GM23338 (cell line): ENCODE results near the gene STX1B. TPM values are rescaled to one million over a fixed set of nuclear protein-coding genes. Genes with fewer than 3 reads are reported as not detected.

Experiments
- ATAC-seq: fragments of 200-7000 bp; cut with Tn5 transposase; 3 replicates; pipeline ENCODE4 v1.9.1; 2020
- DNase-seq: peaks from one replicate; pipeline ENCODE4 v3.0.0-alpha.2; 2015; ENCODE audit warnings: low spot score
- H2AFZ ChIP-seq: fragments of 200-600 bp; sonication (generic); 2 replicates; pipeline ENCODE4 v1.8.0; 2016; ENCODE audit warnings: antibody characterized with exemption, mild to moderate bottlenecking, moderate library complexity
- H3F3A ChIP-seq: fragments of 200-600 bp; sonication (generic); replicated peaks from 2 replicates; pipeline ENCODE4 v1.8.0; 2017; ENCODE audit warnings: antibody characterized with exemption, mixed run types, low read depth
- H3K27ac ChIP-seq: fragments of 200-600 bp; sonication (generic); 2 replicates; pipeline ENCODE4 v1.6.1; 2016; ENCODE audit warnings: low read depth
- H3K27me3 ChIP-seq: fragments of 200-600 bp; sonication (generic); 2 replicates; pipeline ENCODE4 v1.8.0; 2016; ENCODE audit warnings: mild to moderate bottlenecking, mixed run types, moderate library complexity; ENCODE audit not compliant: insufficient read depth
- H3K36me3 ChIP-seq: fragments of 200-600 bp; sonication (generic); 2 replicates; pipeline ENCODE4 v1.8.0; 2016; ENCODE audit warnings: mild to moderate bottlenecking; ENCODE audit not compliant: insufficient read depth
- H3K4me1 ChIP-seq: fragments of 200-600 bp; sonication (generic); 2 replicates; pipeline ENCODE4 v1.8.0; 2016; ENCODE audit warnings: mild to moderate bottlenecking, moderate library complexity; ENCODE audit not compliant: insufficient read depth
- H3K4me2 ChIP-seq: fragments of 200-600 bp; sonication (generic); 2 replicates; pipeline ENCODE4 v1.7.1; 2017; ENCODE audit warnings: mixed run types
- H3K4me3 ChIP-seq: fragments of 200-600 bp; sonication (generic); 2 replicates; pipeline ENCODE4 v1.6.1; 2016; ENCODE audit warnings: mixed run types
- H3K79me2 ChIP-seq: fragments of 200-600 bp; sonication (generic); replicated peaks from 2 replicates; pipeline ENCODE4 v1.8.0; 2017; ENCODE audit warnings: mild to moderate bottlenecking; ENCODE audit not compliant: insufficient read depth
- H3K9me2 ChIP-seq: fragments of 200-600 bp; sonication (generic); 2 replicates; pipeline ENCODE4 v1.8.0; 2017; ENCODE audit not compliant: insufficient read depth
- H4K20me1 ChIP-seq: fragments of 200-600 bp; sonication (generic); replicated peaks from 2 replicates; pipeline ENCODE4 v1.8.0; 2017; ENCODE audit warnings: mild to moderate bottlenecking; ENCODE audit not compliant: insufficient read depth
- H3K27ac Mint-ChIP-seq: 2 replicates; pipeline ENCODE4 v1.8.0; 2020; ENCODE audit warnings: inconsistent platforms, mild to moderate bottlenecking, moderate library complexity, mixed read lengths
- H3K27me3 Mint-ChIP-seq: 3 replicates; pipeline ENCODE4 v1.8.0; 2022; ENCODE audit warnings: low read depth, mild to moderate bottlenecking, moderate library complexity, mixed read lengths, inconsistent platforms; ENCODE audit not compliant: insufficient read depth, poor library complexity
- H3K36me3 Mint-ChIP-seq: 3 replicates; pipeline ENCODE4 v1.8.0; 2021; ENCODE audit warnings: low read depth, mild to moderate bottlenecking, inconsistent platforms, moderate library complexity, mixed read lengths
- H3K4me1 Mint-ChIP-seq: 3 replicates; pipeline ENCODE4 v1.8.0; 2020; ENCODE audit warnings: mild to moderate bottlenecking, inconsistent platforms, mixed read lengths
- H3K4me3 Mint-ChIP-seq: 3 replicates; pipeline ENCODE4 v1.8.0; 2021; ENCODE audit warnings: moderate library complexity, mild to moderate bottlenecking, inconsistent platforms, mixed read lengths
- H3K9me3 Mint-ChIP-seq: 3 replicates; pipeline ENCODE4 v1.8.0; 2020; ENCODE audit warnings: moderate library complexity, mild to moderate bottlenecking, inconsistent platforms, mixed read lengths
- CREB1 ChIP-seq: fragments of 250-450 bp; sonication (Bioruptor Pico); IDR thresholded peaks from 2 replicates; pipeline ENCODE4 v1.5.0; 2020; ENCODE audit warnings: low read depth, mild to moderate bottlenecking, moderate library complexity
- EZH2 ChIP-seq: fragments of 200-600 bp; sonication (generic); IDR thresholded peaks from one replicate; pipeline ENCODE4 v1.8.0; 2017; ENCODE audit warnings: antibody characterized with exemption, mild to moderate bottlenecking, low read depth; ENCODE audit not compliant: unreplicated experiment
- EZH2phosphoT487 ChIP-seq: fragments of 200-600 bp; sonication (generic); IDR thresholded peaks from one replicate; pipeline ENCODE4 v1.8.1; 2018; ENCODE audit warnings: antibody characterized with exemption; ENCODE audit not compliant: unreplicated experiment
- NANOG ChIP-seq: IDR thresholded peaks from 2 replicates; pipeline ENCODE4 v1.6.1; 2016; ENCODE audit warnings: antibody characterized with exemption, borderline replicate concordance
- POLR2AphosphoS5 ChIP-seq: IDR thresholded peaks from 2 replicates; pipeline ENCODE4 v1.6.1; 2016; ENCODE audit warnings: antibody characterized with exemption, low read depth
- STAT1 ChIP-seq: IDR thresholded peaks from one replicate; pipeline ENCODE4 v1.6.1; 2016; ENCODE audit warnings: antibody characterized with exemption; ENCODE audit not compliant: unreplicated experiment
- ZNF114 ChIP-seq: fragments of 250-450 bp; sonication (Bioruptor Pico); IDR thresholded peaks from 2 replicates; pipeline ENCODE4 v1.5.0; 2020; ENCODE audit warnings: mild to moderate bottlenecking, moderate library complexity
- ZNF331 ChIP-seq: fragments of 250-450 bp; sonication (Bioruptor Pico); IDR thresholded peaks from 2 replicates; pipeline ENCODE4 v1.5.0; 2020; ENCODE audit warnings: low read depth, mild to moderate bottlenecking, moderate library complexity
- polyA plus RNA-seq: library from polyadenylated mRNA; unstranded; fragments of >200 nt; fragmentation: Nextera tagmentation; extraction: Ambion mirVana; gene quantifications from 2 replicates; pipeline ENCODE4 v1.2.1, GENCODE V29; 2016
- total RNA-seq: library from RNA; depleted of rRNA; stranded (reverse); fragments of >200 nt; shearing (Covaris generic); gene quantifications from 2 replicates; pipeline ENCODE4 v1.2.3, GENCODE V29; 2014
- TF ChIP-seq, protein P1 (sequence below): IDR thresholded peaks from 2 replicates; pipeline ENCODE4 v1.6.1; 2016; ENCODE audit warnings: antibody characterized with exemption
- TF ChIP-seq, protein P2 (sequence below), 2 experiments: fragments of 200-600 bp in 1 of 2; sonication (generic) in 1 of 2; conservative IDR thresholded peaks; 2 replicates each; pipeline versions ENCODE4 v1.5.1 to v1.6.1; 2016 to 2017; ENCODE audit warnings: antibody characterized with exemption in 2 of 2, low read depth in 2 of 2, mild to moderate bottlenecking in 2 of 2, moderate library complexity in 1 of 2
- TF ChIP-seq, protein P3 (sequence below): IDR thresholded peaks from one replicate; pipeline ENCODE4 v1.6.1; 2018; ENCODE audit warnings: antibody characterized with exemption; ENCODE audit not compliant: unreplicated experiment
- TF ChIP-seq, protein P4 (sequence below): fragments of 250-450 bp; sonication (Bioruptor Pico); IDR thresholded peaks from 2 replicates; pipeline ENCODE4 v1.5.0; 2020; ENCODE audit warnings: mild to moderate bottlenecking, moderate library complexity

The STX1B gene
- total and polyA plus RNA-seq, 2 experiments from 2014 or later, result 1.7 to 9.5 TPM

DNA sequence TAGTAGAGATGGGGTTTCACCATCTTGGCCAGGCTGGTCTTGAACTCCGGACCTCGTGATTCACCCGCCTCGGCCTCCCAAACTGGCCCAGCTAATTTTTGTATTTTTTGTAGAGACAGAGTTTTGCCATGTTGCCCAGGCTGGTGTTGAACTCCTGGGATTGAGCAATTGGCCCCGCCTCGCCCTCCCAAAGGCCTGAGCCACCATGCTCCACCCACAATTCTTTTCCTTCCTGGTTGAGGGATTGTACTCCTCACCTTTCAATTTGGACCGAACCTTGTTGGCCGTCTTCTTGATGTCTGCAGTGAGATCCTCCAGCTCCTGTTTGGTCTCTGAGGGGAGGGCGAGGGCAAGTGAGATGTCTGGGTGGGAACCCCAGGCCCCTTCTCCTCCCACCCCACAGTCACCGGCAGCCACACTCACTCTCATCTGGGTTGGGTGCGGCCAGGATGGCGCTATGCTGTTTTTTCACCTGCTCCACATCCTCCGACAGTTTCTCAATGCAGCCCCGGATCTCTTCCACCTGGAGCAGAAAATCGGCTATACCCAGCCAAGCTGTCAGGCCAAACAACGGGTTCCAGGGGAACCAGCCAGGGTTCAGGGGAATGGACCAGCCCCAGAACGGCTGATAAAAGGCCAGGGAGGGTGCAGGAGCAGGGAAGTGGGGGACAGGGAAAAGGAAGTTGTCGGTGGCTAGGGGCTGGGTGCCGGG, 9.6 kb downstream of the STX1B start:
- Histone ChIP-seq H2AFZ (no peak overlapping the region), H3K36me3 (no peaks in the 10 kb centered on the region), H3F3A (peaks cover 9% of the 10 kb centered on the region; the same call in 1 of the 2 replicates), H3K4me3 (no peak overlapping the region), H4K20me1 (no peaks in the 10 kb centered on the region), H3K4me1 (peaks cover 15% of the 10 kb centered on the region), H3K4me2 (no peak overlapping the region), H3K27me3 (no peaks in the 10 kb centered on the region), H3K27ac (no peak overlapping the region), H3K9me2 (no peaks in the 10 kb centered on the region), H3K79me2 (peaks cover 5% of the 10 kb centered on the region)
- no peak for TF ChIP-seq EZH2phosphoT487
- no peak for TF ChIP-seq POLR2AphosphoS5
- TF ChIP-seq, protein P1, sequence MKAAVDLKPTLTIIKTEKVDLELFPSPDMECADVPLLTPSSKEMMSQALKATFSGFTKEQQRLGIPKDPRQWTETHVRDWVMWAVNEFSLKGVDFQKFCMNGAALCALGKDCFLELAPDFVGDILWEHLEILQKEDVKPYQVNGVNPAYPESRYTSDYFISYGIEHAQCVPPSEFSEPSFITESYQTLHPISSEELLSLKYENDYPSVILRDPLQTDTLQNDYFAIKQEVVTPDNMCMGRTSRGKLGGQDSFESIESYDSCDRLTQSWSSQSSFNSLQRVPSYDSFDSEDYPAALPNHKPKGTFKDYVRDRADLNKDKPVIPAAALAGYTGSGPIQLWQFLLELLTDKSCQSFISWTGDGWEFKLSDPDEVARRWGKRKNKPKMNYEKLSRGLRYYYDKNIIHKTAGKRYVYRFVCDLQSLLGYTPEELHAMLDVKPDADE, result no peak
- TF ChIP-seq EZH2, result no peak
- TF ChIP-seq, protein P2, sequence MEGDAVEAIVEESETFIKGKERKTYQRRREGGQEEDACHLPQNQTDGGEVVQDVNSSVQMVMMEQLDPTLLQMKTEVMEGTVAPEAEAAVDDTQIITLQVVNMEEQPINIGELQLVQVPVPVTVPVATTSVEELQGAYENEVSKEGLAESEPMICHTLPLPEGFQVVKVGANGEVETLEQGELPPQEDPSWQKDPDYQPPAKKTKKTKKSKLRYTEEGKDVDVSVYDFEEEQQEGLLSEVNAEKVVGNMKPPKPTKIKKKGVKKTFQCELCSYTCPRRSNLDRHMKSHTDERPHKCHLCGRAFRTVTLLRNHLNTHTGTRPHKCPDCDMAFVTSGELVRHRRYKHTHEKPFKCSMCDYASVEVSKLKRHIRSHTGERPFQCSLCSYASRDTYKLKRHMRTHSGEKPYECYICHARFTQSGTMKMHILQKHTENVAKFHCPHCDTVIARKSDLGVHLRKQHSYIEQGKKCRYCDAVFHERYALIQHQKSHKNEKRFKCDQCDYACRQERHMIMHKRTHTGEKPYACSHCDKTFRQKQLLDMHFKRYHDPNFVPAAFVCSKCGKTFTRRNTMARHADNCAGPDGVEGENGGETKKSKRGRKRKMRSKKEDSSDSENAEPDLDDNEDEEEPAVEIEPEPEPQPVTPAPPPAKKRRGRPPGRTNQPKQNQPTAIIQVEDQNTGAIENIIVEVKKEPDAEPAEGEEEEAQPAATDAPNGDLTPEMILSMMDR (conservative IDR thresholded peaks at IDR 0.05; ENCODE audit: low read depth in 2 of 2), result no peak
- TF ChIP-seq, protein P3, sequence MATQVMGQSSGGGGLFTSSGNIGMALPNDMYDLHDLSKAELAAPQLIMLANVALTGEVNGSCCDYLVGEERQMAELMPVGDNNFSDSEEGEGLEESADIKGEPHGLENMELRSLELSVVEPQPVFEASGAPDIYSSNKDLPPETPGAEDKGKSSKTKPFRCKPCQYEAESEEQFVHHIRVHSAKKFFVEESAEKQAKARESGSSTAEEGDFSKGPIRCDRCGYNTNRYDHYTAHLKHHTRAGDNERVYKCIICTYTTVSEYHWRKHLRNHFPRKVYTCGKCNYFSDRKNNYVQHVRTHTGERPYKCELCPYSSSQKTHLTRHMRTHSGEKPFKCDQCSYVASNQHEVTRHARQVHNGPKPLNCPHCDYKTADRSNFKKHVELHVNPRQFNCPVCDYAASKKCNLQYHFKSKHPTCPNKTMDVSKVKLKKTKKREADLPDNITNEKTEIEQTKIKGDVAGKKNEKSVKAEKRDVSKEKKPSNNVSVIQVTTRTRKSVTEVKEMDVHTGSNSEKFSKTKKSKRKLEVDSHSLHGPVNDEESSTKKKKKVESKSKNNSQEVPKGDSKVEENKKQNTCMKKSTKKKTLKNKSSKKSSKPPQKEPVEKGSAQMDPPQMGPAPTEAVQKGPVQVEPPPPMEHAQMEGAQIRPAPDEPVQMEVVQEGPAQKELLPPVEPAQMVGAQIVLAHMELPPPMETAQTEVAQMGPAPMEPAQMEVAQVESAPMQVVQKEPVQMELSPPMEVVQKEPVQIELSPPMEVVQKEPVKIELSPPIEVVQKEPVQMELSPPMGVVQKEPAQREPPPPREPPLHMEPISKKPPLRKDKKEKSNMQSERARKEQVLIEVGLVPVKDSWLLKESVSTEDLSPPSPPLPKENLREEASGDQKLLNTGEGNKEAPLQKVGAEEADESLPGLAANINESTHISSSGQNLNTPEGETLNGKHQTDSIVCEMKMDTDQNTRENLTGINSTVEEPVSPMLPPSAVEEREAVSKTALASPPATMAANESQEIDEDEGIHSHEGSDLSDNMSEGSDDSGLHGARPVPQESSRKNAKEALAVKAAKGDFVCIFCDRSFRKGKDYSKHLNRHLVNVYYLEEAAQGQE, result no peak
- TF ChIP-seq NANOG, result no peak
- no peak for TF ChIP-seq ZNF331
- TF ChIP-seq CREB1 (CRISPR knock-in tag), result no peak
- TF ChIP-seq, protein P4, sequence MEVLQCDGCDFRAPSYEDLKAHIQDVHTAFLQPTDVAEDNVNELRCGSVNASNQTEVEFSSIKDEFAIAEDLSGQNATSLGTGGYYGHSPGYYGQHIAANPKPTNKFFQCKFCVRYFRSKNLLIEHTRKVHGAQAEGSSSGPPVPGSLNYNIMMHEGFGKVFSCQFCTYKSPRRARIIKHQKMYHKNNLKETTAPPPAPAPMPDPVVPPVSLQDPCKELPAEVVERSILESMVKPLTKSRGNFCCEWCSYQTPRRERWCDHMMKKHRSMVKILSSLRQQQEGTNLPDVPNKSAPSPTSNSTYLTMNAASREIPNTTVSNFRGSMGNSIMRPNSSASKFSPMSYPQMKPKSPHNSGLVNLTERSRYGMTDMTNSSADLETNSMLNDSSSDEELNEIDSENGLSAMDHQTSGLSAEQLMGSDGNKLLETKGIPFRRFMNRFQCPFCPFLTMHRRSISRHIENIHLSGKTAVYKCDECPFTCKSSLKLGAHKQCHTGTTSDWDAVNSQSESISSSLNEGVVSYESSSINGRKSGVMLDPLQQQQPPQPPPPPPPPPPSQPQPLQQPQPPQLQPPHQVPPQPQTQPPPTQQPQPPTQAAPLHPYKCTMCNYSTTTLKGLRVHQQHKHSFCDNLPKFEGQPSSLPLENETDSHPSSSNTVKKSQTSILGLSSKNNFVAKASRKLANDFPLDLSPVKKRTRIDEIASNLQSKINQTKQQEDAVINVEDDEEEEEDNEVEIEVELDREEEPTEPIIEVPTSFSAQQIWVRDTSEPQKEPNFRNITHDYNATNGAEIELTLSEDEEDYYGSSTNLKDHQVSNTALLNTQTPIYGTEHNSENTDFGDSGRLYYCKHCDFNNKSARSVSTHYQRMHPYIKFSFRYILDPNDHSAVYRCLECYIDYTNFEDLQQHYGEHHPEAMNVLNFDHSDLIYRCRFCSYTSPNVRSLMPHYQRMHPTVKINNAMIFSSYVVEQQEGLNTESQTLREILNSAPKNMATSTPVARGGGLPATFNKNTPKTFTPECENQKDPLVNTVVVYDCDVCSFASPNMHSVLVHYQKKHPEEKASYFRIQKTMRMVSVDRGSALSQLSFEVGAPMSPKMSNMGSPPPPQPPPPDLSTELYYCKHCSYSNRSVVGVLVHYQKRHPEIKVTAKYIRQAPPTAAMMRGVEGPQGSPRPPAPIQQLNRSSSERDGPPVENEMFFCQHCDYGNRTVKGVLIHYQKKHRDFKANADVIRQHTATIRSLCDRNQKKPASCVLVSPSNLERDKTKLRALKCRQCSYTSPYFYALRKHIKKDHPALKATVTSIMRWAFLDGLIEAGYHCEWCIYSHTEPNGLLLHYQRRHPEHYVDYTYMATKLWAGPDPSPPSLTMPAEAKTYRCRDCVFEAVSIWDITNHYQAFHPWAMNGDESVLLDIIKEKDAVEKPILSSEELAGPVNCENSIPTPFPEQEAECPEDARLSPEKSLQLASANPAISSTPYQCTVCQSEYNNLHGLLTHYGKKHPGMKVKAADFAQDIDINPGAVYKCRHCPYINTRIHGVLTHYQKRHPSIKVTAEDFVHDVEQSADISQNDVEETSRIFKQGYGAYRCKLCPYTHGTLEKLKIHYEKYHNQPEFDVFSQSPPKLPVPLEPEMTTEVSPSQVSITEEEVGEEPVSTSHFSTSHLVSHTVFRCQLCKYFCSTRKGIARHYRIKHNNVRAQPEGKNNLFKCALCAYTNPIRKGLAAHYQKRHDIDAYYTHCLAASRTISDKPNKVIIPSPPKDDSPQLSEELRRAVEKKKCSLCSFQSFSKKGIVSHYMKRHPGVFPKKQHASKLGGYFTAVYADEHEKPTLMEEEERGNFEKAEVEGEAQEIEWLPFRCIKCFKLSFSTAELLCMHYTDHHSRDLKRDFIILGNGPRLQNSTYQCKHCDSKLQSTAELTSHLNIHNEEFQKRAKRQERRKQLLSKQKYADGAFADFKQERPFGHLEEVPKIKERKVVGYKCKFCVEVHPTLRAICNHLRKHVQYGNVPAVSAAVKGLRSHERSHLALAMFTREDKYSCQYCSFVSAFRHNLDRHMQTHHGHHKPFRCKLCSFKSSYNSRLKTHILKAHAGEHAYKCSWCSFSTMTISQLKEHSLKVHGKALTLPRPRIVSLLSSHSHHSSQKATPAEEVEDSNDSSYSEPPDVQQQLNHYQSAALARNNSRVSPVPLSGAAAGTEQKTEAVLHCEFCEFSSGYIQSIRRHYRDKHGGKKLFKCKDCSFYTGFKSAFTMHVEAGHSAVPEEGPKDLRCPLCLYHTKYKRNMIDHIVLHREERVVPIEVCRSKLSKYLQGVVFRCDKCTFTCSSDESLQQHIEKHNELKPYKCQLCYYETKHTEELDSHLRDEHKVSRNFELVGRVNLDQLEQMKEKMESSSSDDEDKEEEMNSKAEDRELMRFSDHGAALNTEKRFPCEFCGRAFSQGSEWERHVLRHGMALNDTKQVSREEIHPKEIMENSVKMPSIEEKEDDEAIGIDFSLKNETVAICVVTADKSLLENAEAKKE (CRISPR knock-in tag), result no peak
- TF ChIP-seq STAT1, result no peak
- no peak for TF ChIP-seq ZNF114 (CRISPR knock-in tag)
- DNase-seq (no peak), ATAC-seq (no peak)
- H3K9me3 Mint-ChIP-seq, result no peaks in the 10 kb centered on the region
- H3K27ac Mint-ChIP-seq, result no peak overlapping the region
- H3K27me3 Mint-ChIP-seq, result peaks cover 19% of the 10 kb centered on the region
- H3K36me3 Mint-ChIP-seq, result no peaks in the 10 kb centered on the region; the same call in 2 of the 3 replicates
- peaks cover 19% of the 10 kb centered on the region for H3K4me1 Mint-ChIP-seq
- no peak overlapping the region for H3K4me3 Mint-ChIP-seq
